Kidney (tissue), 14 donors: ENCODE results near the gene TMEM72. TPM values are rescaled to one million over a fixed set of nuclear protein-coding genes. Genes with fewer than 3 reads are reported as not detected.

Experiments used
- DNase-seq, 5 donors: peaks; one replicate each; pipeline ENCODE4 v3.0.0-alpha.2; 2013 to 2020
- FAIRE-seq: peaks from 2 replicates; lab custom pipeline; 2012; peaks lifted over from hg19 to GRCh38; lab: Jason Lieb, UNC
- H3K27ac ChIP-seq, 2 donors: one replicate each; pipeline ENCODE4 v1.7.0; 2013; ENCODE audit warnings: low read depth in 2 of 2, low read length in 2 of 2, inconsistent platforms in 1 of 2
- H3K27me3 ChIP-seq: one replicate; pipeline ENCODE4 v1.7.1; 2013; ENCODE audit warnings: low read length, inconsistent platforms; ENCODE audit not compliant: control insufficient read depth, insufficient read depth
- H3K36me3 ChIP-seq, 3 donors: one replicate each; pipeline versions ENCODE4 v1.7.0 to v1.7.1; 2013; ENCODE audit warnings: low read length in 3 of 3, control low read depth in 1 of 3, inconsistent platforms in 1 of 3; ENCODE audit not compliant: insufficient read depth in 3 of 3, control insufficient read depth in 2 of 3
- H3K4me1 ChIP-seq, 3 donors: one replicate each; pipeline versions ENCODE4 v1.7.0 to v1.7.1; 2013; ENCODE audit warnings: low read length in 3 of 3, inconsistent platforms in 1 of 3, low read depth in 1 of 3; ENCODE audit not compliant: control insufficient read depth in 2 of 3, insufficient read depth in 2 of 3
- H3K4me3 ChIP-seq, 3 donors: one replicate each; pipeline versions ENCODE4 v1.7.0 to v1.8.1; 2013; ENCODE audit warnings: low read length in 3 of 3, control low read depth in 1 of 3, inconsistent platforms in 1 of 3
- H3K9ac ChIP-seq, 3 donors: one replicate each; pipeline versions ENCODE4 v1.7.0 to v1.7.1; 2013; ENCODE audit warnings: low read length in 3 of 3, control low read depth in 1 of 3, inconsistent platforms in 1 of 3
- H3K9me3 ChIP-seq, 3 donors: one replicate each; pipeline versions ENCODE4 v1.7.0 to v1.7.1; 2013; ENCODE audit warnings: low read length in 3 of 3, control low read depth in 1 of 3, inconsistent platforms in 1 of 3; ENCODE audit not compliant: control insufficient read depth in 2 of 3, insufficient read depth in 1 of 3
- CTCF ChIP-seq: IDR thresholded peaks from 3 replicates; pipeline ENCODE4 v1.5.1; 2012; ENCODE audit warnings: mild to moderate bottlenecking, moderate library complexity, borderline replicate concordance; ENCODE audit not compliant: insufficient read depth; ENCODE audit errors: extremely low read depth
- intact Hi-C: fragments of 100-400 bp; cut with DNase I; formaldehyde crosslinking; loops from one replicate; pipeline ENCODE4 v1.11.1; 2022
- polyA plus RNA-seq: library from polyadenylated mRNA; stranded (reverse); fragments of 350-450 nt; fragmentation: Illumina TruSeq; extraction: RNeasy Lipid Tissue Mini Kit (QIAGEN cat#74804); gene quantifications from one replicate; pipeline ENCODE4 v1.2.3, GENCODE V29; 2014; ENCODE audit warnings: low read depth, low replicate concordance; ENCODE audit not compliant: insufficient read depth
- total RNA-seq: library from RNA; stranded (reverse); fragmentation: NEBNext Ultra II Directional; extraction: Animal tissue kit (Norgen Biotek cat#: 25700); gene quantifications from one replicate; pipeline ENCODE4 v1.2.1, GENCODE V29; 2021
- donor health status: control.
- donor health status: control.
- donor health status: control.
- donor health status: control.
- donor health status: control.
- donor health status: DM: yes; HTN: yes; CAD: no.
- donor health status: Normal renal cell carcinoma (clear cell type).

The TMEM72 gene
- total and polyA plus RNA-seq, 2 donors from 2014 or later = 19.3 to 127 TPM

GRCh38 chr10:44981172-44982113, 70.3 kb downstream of the TMEM72 start:
- peaks cover 0 to 46% (median 26%) of the 10 kb centered on the region in 3 donors for H3K4me1 ChIP-seq
- no peak for FAIRE-seq
- H3K36me3 ChIP-seq = peaks cover 0 to 38% (median 9%) of the 10 kb centered on the region in 3 donors
- peak in 2 of 5 donors; percentile 44 to 81 for DNase-seq
- H3K9ac ChIP-seq = peak overlapping the region in 1 of 3 donors; percentile 23
- no peaks in the 10 kb centered on the region for H3K27me3 ChIP-seq
- TF ChIP-seq CTCF = no peak
- no peaks in the 10 kb centered on the region for H3K9me3 ChIP-seq
- peak overlapping the region; percentile 49 to 79 for H3K27ac ChIP-seq
- H3K4me3 ChIP-seq = no peak overlapping the region
- intact Hi-C loops = no loop called here

GRCh38 chr10:44982114-44982460, 71.0 kb downstream of the TMEM72 start:
- Histone ChIP-seq H3K4me1 (peaks cover 0 to 40% (median 20%) of the 10 kb centered on the region in 3 donors), H3K27me3 (no peaks in the 10 kb centered on the region), H3K9me3 (no peaks in the 10 kb centered on the region), H3K4me3 (no peak overlapping the region), H3K9ac (no peak overlapping the region), H3K27ac (peak overlapping the region in 1 of 2 donors; percentile 49), H3K36me3 (peaks cover 0 to 38% (median 9%) of the 10 kb centered on the region in 3 donors)
- intact Hi-C loops = no loop called here
- peak in 2 of 5 donors; percentile 50 to 85 for DNase-seq
- no peak for FAIRE-seq
- no peak for TF ChIP-seq CTCF

- DNase-seq = peak in 1 of 5 donors; percentile 73
- Histone ChIP-seq H3K27ac (peak overlapping the region in 1 of 2 donors; percentile 49), H3K9me3 (no peaks in the 10 kb centered on the region), H3K4me1 (peaks cover 0 to 36% (median 19%) of the 10 kb centered on the region in 3 donors), H3K27me3 (no peaks in the 10 kb centered on the region), H3K4me3 (no peak overlapping the region), H3K9ac (no peak overlapping the region), H3K36me3 (peaks cover 0 to 38% (median 9%) of the 10 kb centered on the region in 3 donors)
- no peak for TF ChIP-seq CTCF
- no peak for FAIRE-seq
- intact Hi-C loops = no loop called here
Measured at GRCh38 chr10:44982496-44982895, 71.4 kb downstream of the TMEM72 start.
